ENCODE data around the gene STAG1. TPM values are rescaled to one million over a fixed set of nuclear protein-coding genes. Genes with fewer than 3 reads are reported as not detected.
"Not testable (repeated sequence)": the region's sequence is repeated elsewhere in the genome, so short reads cannot be mapped to it uniquely, and the experiment has no call there.

Gene STAG1
- total RNA-seq, 1 donor from 2014 or later = 18.4 TPM

DNA sequence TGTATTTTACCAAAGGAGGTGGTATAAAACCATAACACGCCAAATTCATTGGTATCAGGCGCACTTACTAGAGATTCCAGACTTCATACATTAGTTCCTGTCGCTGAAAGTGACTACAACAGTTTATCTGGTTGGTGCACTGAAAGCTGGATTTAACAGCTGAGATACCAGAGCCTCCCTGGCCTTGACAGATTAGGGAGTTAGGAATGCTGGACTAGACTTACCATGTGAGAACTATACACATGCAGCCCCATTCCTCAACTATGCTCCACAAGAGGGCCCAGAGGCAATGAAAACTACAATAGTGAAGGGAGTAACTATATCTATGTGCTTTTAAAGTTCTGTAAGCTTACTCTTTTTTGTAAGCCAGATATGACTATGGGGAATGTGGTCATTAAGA lies 174.4 kb downstream of the STAG1 start:
- no peak overlapping the region for H3K27ac ChIP-seq (replicated peaks)
- no peak for DNase-seq
- peaks cover 18% of the 10 kb centered on the region for H3K9me3 ChIP-seq (replicated peaks)
- intact Hi-C loops (cut with micrococcal nuclease) = no loop called here
- peaks cover 15% of the 10 kb centered on the region for H3K4me1 ChIP-seq
- peaks cover 17% of the 10 kb centered on the region for H3K36me3 ChIP-seq
- H3K4me3 ChIP-seq = no peak overlapping the region
- TF ChIP-seq, protein P1, sequence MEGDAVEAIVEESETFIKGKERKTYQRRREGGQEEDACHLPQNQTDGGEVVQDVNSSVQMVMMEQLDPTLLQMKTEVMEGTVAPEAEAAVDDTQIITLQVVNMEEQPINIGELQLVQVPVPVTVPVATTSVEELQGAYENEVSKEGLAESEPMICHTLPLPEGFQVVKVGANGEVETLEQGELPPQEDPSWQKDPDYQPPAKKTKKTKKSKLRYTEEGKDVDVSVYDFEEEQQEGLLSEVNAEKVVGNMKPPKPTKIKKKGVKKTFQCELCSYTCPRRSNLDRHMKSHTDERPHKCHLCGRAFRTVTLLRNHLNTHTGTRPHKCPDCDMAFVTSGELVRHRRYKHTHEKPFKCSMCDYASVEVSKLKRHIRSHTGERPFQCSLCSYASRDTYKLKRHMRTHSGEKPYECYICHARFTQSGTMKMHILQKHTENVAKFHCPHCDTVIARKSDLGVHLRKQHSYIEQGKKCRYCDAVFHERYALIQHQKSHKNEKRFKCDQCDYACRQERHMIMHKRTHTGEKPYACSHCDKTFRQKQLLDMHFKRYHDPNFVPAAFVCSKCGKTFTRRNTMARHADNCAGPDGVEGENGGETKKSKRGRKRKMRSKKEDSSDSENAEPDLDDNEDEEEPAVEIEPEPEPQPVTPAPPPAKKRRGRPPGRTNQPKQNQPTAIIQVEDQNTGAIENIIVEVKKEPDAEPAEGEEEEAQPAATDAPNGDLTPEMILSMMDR (IDR thresholded peaks at IDR 0.05; ENCODE audit: borderline replicate concordance) = no peak
- H3K27me3 ChIP-seq (ENCODE audit: low read depth) = no peaks in the 10 kb centered on the region

DNA sequence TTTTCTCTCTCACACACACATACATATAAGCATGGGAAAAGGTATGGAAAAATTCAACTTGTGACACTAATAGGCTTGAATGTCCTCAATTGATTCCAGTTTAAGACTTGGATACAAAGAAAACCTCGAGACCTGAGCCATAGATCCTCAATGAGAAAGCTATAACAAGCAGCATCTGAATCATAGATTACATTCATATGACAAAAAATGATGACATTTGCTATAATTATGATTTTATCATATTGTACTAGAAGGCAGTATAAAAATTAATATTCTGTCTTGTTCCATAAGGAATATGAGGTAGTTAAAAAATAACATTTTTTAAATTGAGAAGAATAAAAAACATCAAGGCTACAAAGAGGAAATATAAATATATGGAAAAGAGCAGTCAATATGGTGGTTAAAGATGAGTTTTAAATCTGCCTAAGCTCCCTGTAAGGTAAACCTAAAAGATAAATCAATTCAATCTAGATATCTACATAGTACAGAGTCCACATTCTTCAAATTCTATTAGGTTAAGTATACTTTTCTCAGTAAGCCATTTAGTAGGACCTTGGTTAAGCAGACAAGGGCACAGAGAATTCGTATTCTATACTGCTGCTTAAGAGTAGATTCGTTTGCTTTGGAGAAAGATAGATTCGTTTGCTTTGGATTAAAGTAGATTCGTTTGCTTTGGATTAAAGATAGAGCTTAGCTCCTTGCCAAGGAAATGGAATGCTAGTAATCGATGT lies 175.7 kb downstream of the STAG1 start:
- DNase-seq = no peak
- Histone ChIP-seq H3K36me3 (peaks cover 18% of the 10 kb centered on the region), H3K9me3 (replicated peaks) (peaks cover 18% of the 10 kb centered on the region), H3K4me1 (peaks cover 15% of the 10 kb centered on the region), H3K27me3 (ENCODE audit: low read depth) (no peaks in the 10 kb centered on the region), H3K27ac (replicated peaks) (no peak overlapping the region), H3K4me3 (no peak overlapping the region)
- TF ChIP-seq, protein P1 (IDR thresholded peaks at IDR 0.05; ENCODE audit: borderline replicate concordance) = no peak
- intact Hi-C loops (cut with micrococcal nuclease) = no loop called here

DNA sequence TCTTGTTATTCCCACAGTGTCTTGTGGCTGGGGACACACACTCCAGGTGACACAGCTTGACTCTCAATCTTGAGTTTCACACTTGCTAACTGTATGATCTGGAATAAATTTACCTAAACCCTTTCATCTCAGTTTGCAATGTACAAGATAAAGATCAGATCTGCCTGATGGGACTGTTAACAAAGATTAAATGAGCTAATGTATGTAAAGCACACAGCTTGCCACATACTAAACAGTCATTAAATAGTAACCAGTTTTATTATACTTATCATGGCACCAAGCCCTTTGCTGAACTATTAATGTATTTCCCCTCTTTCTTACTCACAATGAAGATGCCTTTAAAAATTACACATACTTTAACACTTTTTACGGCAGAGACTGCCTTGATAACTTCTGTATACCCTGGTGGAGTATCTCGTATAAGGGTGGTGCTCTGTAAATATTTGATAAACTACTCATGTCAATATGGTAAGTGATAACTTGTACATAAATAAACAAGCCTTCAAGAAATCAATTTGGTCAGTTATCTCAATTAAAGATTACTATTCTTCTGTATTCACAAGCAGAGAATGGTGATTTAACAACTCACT lies 184.5 kb downstream of the STAG1 start:
- Histone ChIP-seq H3K4me1 (no peaks in the 10 kb centered on the region), H3K27ac (replicated peaks) (no peak overlapping the region), H3K9me3 (replicated peaks) (no peaks in the 10 kb centered on the region), H3K27me3 (ENCODE audit: low read depth) (no peaks in the 10 kb centered on the region), H3K36me3 (peaks cover 9% of the 10 kb centered on the region), H3K4me3 (no peak overlapping the region)
- TF ChIP-seq, protein P1 (IDR thresholded peaks at IDR 0.05; ENCODE audit: borderline replicate concordance) = no peak
- intact Hi-C loops (cut with micrococcal nuclease) = no loop called here
- no peak for DNase-seq

DNA sequence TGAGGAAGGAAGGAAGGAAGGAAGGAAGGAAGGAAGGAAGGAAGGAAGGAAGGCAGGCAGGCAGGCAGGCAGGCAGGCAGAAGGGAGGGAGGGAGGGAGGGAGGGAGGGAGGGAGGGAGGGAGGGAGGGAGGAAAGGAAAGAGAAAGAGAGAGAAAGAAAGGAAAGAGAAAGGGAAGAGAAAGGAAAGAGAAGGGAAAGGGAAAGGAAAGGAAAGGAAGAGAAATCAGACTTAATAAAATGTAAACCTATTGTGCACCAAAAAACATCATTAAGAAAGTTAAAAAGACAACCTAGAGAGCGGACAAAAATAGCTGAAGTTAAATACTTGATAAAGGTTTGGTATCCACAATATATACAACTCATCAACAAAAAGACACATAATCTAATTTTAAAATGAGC lies 187.2 kb downstream of the STAG1 start:
- H3K27me3 ChIP-seq (ENCODE audit: low read depth); H3K4me1 ChIP-seq; H3K9me3 ChIP-seq (replicated peaks); H3K27ac ChIP-seq (replicated peaks); H3K36me3 ChIP-seq; H3K4me3 ChIP-seq; DNase-seq; intact Hi-C loops (cut with micrococcal nuclease): not testable (repeated sequence)

DNA sequence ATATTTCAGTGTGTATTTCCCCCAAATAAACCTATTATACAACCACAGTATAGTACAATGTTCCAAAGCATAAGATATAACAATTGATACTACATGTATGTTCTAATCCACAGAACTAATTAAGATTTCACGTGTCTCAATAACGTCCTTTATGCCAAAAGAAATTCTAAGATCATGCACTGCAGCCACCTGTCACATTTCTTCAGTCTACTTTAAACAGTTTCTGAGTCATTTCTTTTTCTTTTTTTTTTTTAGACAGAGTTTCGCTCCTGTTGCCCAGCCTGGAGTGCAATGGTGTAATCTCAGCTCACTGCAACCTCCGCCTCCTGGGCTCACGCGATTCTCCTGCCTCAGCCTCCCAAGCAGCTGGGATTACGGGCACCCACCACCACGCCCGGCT lies 190.2 kb downstream of the STAG1 start:
- Histone ChIP-seq H3K27ac (replicated peaks) (no peak overlapping the region), H3K4me1 (peaks cover 11% of the 10 kb centered on the region), H3K9me3 (replicated peaks) (no peaks in the 10 kb centered on the region), H3K27me3 (ENCODE audit: low read depth) (no peaks in the 10 kb centered on the region), H3K4me3 (no peak overlapping the region), H3K36me3 (peaks cover 9% of the 10 kb centered on the region)
- DNase-seq = no peak
- intact Hi-C loops (cut with micrococcal nuclease) = no loop called here
- TF ChIP-seq, protein P1 (IDR thresholded peaks at IDR 0.05; ENCODE audit: borderline replicate concordance) = no peak

DNA sequence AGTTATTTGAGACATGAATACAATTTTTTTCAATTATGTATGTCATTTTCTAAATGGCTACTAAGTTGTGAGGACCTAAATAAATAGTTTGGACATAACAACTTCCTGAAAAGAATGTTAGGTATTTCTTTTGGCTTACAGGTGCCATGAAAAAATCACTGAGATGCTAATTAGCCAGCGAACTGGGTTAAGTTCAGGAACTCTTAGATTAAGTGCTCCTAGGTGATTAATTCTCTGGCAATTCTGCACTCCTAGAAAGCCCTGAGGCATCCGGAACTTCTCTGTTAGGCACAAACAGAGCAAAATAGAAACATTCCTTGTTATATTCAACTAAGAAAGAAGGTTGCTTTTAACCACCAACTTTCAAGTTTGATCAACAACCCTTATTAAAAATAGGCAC lies 192.3 kb downstream of the STAG1 start:
- intact Hi-C loops (cut with micrococcal nuclease) = no loop called here
- Histone ChIP-seq H3K9me3 (replicated peaks) (no peaks in the 10 kb centered on the region), H3K27ac (replicated peaks) (no peak overlapping the region), H3K4me3 (no peak overlapping the region), H3K27me3 (ENCODE audit: low read depth) (no peaks in the 10 kb centered on the region), H3K4me1 (peaks cover 11% of the 10 kb centered on the region), H3K36me3 (no peaks in the 10 kb centered on the region)
- TF ChIP-seq, protein P1 (IDR thresholded peaks at IDR 0.05; ENCODE audit: borderline replicate concordance) = no peak
- DNase-seq = no peak

DNA sequence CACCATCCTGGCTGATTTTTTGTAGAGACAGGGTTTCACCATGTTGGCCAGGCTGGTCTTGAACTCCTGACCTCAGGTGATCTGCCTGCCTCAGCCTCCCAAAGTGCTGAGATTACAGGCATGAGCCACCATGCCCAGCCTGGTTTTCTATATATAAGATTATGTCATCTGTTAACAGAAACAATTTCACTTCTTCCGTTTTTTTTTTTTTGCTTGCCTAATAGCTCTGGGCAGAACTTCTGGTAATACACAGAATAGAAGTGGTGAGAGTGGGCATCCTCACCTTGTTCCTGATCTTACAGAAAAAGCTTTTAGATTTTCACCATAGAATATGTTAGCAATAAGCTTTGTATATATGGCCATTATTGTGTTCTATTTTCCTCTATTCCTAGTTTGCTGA lies 202.7 kb downstream of the STAG1 start:
- intact Hi-C loops (cut with micrococcal nuclease); H3K4me3 ChIP-seq; H3K27me3 ChIP-seq (ENCODE audit: low read depth); H3K4me1 ChIP-seq; H3K9me3 ChIP-seq (replicated peaks); H3K27ac ChIP-seq (replicated peaks); H3K36me3 ChIP-seq; DNase-seq: not testable (repeated sequence)
